ENCODE measurements around the gene MYO1D.

MYO1D gene

GRCh38 chr17:32495359-32496231, 381.3 kb downstream of the MYO1D start:
- Histone ChIP-seq H3K9ac (ENCODE audit: low read length) (no peak overlapping the region), H3K4me1 (ENCODE audit: low read length) (peaks cover 6% of the 10 kb centered on the region; the same call in 1 of the 2 replicates), H2AFZ (ENCODE audit: low read depth, low read length) (no peak overlapping the region), H3K4me3 (ENCODE audit: low read length) (no peak overlapping the region), H3K27me3 (ENCODE audit: low read depth, low read length) (no peaks in the 10 kb centered on the region), H3K9me3 (ENCODE audit: insufficient read depth, low read length) (no peaks in the 10 kb centered on the region), H3K79me2 (ENCODE audit: low read length) (no peaks in the 10 kb centered on the region), H3K27ac (ENCODE audit: low read length) (no peak overlapping the region), H4K20me1 (ENCODE audit: insufficient read depth, low read length) (peaks cover 5% of the 10 kb centered on the region; the same call in 1 of the 2 replicates), H3K4me2 (ENCODE audit: low read length) (no peak overlapping the region), H3K36me3 (replicated peaks; ENCODE audit: low read depth, low read length) (peaks cover 9% of the 10 kb centered on the region)
- TF ChIP-seq CTCF (IDR thresholded peaks at IDR 0.05; ENCODE audit: low read depth, low read length) (no peak), EZH2phosphoT487 (IDR thresholded peaks at IDR 0.05; ENCODE audit: low read depth) (no peak)

- TF ChIP-seq CTCF (IDR thresholded peaks at IDR 0.05; ENCODE audit: low read depth, low read length): no peak
- no peak for TF ChIP-seq EZH2phosphoT487 (IDR thresholded peaks at IDR 0.05; ENCODE audit: low read depth)
Measured at GRCh38 chr17:32494621-32495358, 382.1 kb downstream of the MYO1D start.

GRCh38 chr17:32493976-32494513, 382.9 kb downstream of the MYO1D start:
- peaks cover 17% of the 10 kb centered on the region for H4K20me1 ChIP-seq (ENCODE audit: insufficient read depth, low read length)
- H3K36me3 ChIP-seq (replicated peaks; ENCODE audit: low read depth, low read length): peaks cover 17% of the 10 kb centered on the region
- no peak overlapping the region for H2AFZ ChIP-seq (ENCODE audit: low read depth, low read length)
- TF ChIP-seq EZH2phosphoT487 (IDR thresholded peaks at IDR 0.05; ENCODE audit: low read depth): no peak
- no peak for TF ChIP-seq CTCF (IDR thresholded peaks at IDR 0.05; ENCODE audit: low read depth, low read length)
- peaks cover 6% of the 10 kb centered on the region; the same call in 1 of the 2 replicates for H3K4me1 ChIP-seq (ENCODE audit: low read length)
- peaks cover 2% of the 10 kb centered on the region; the same call in 1 of the 2 replicates for H3K79me2 ChIP-seq (ENCODE audit: low read length)
- no peak overlapping the region for H3K4me3 ChIP-seq (ENCODE audit: low read length)
- no peak overlapping the region for H3K4me2 ChIP-seq (ENCODE audit: low read length)
- no peaks in the 10 kb centered on the region for H3K9me3 ChIP-seq (ENCODE audit: insufficient read depth, low read length)
- H3K9ac ChIP-seq (ENCODE audit: low read length): no peak overlapping the region
- no peaks in the 10 kb centered on the region for H3K27me3 ChIP-seq (ENCODE audit: low read depth, low read length)
- no peak overlapping the region for H3K27ac ChIP-seq (ENCODE audit: low read length)

More at GRCh38 chr17:32494621-32495358, 382.1 kb downstream of the MYO1D start:
- H3K4me3 ChIP-seq (ENCODE audit: low read length): no peak overlapping the region
- H3K27me3 ChIP-seq (ENCODE audit: low read depth, low read length): no peaks in the 10 kb centered on the region
- H3K79me2 ChIP-seq (ENCODE audit: low read length): no peaks in the 10 kb centered on the region; the same call in 1 of the 2 replicates
- H3K27ac ChIP-seq (ENCODE audit: low read length): no peak overlapping the region
- H2AFZ ChIP-seq (ENCODE audit: low read depth, low read length): no peak overlapping the region
- peaks cover 10% of the 10 kb centered on the region; the same call in 1 of the 2 replicates for H4K20me1 ChIP-seq (ENCODE audit: insufficient read depth, low read length)
- H3K4me2 ChIP-seq (ENCODE audit: low read length): no peak overlapping the region
- H3K36me3 ChIP-seq (replicated peaks; ENCODE audit: low read depth, low read length): peaks cover 14% of the 10 kb centered on the region
- H3K9ac ChIP-seq (ENCODE audit: low read length): no peak overlapping the region
- peaks cover 6% of the 10 kb centered on the region; the same call in 1 of the 2 replicates for H3K4me1 ChIP-seq (ENCODE audit: low read length)
- H3K9me3 ChIP-seq (ENCODE audit: insufficient read depth, low read length): no peaks in the 10 kb centered on the region

Measured in OCI-LY3 (cell line).